GM15510 (cell line): ENCODE measurements around the gene PCK2.
A peak's percentile ranks its signal among the peaks of the same experiment; 100 is the strongest.

Source experiments
- POLR2A ChIP-seq: IDR thresholded peaks from 3 replicates; pipeline ENCODE4 v1.6.1; 2011; ENCODE audit warnings: borderline replicate concordance; ENCODE audit not compliant: insufficient read length; ENCODE audit errors: extremely low read depth

Gene PCK2

GRCh38 chr14:24080888-24081738 is 13.0 kb upstream of the PCK2 start:
- peak; percentile 84 for TF ChIP-seq POLR2A

GRCh38 chr14:24081739-24082211 is 12.3 kb upstream of the PCK2 start:
- TF ChIP-seq POLR2A = no peak

GRCh38 chr14:24082411-24083080 is 11.6 kb upstream of the PCK2 start:
- no peak for TF ChIP-seq POLR2A

- no peak for TF ChIP-seq POLR2A
Measured at GRCh38 chr14:24083462-24083861, 10.6 kb upstream of the PCK2 start.

- TF ChIP-seq POLR2A = no peak
Measured at GRCh38 chr14:24084440-24084839, 9.7 kb upstream of the PCK2 start.

- TF ChIP-seq POLR2A = no peak
Measured at GRCh38 chr14:24085215-24085614, 8.9 kb upstream of the PCK2 start.

GRCh38 chr14:24086193-24086955 is 7.7 kb upstream of the PCK2 start:
- no peak for TF ChIP-seq POLR2A

GRCh38 chr14:24087004-24087403 is 7.1 kb upstream of the PCK2 start:
- TF ChIP-seq POLR2A = no peak

- TF ChIP-seq POLR2A = no peak
Measured at GRCh38 chr14:24088095-24088494, 6.0 kb upstream of the PCK2 start.

GRCh38 chr14:24089890-24090289 is 4.2 kb upstream of the PCK2 start:
- TF ChIP-seq POLR2A = no peak

GRCh38 chr14:24092110-24092504 is 2.0 kb upstream of the PCK2 start:
- TF ChIP-seq POLR2A = no peak

- TF ChIP-seq POLR2A = no peak
Measured at GRCh38 chr14:24092505-24093206, 1.5 kb upstream of the PCK2 start.

GRCh38 chr14:24093207-24093900 is 757 bp upstream of the PCK2 start:
- no peak for TF ChIP-seq POLR2A

GRCh38 chr14:24094841-24095270 is 745 bp downstream of the PCK2 start:
- TF ChIP-seq POLR2A = no peak
